Tibial nerve (tissue), 3 donors: ENCODE results near the gene TK1.

Experiments used
- CTCF ChIP-seq, 5 experiments: fragments of 200-600 bp in 3 of 5; fragments of 450-650 bp in 2 of 5; sonication (generic) in 3 of 5; IDR thresholded peaks; one replicate each; pipeline ENCODE4 v1.5.1; 2016 to 2019; ENCODE audit warnings: antibody characterized with exemption in 5 of 5, mild to moderate bottlenecking in 3 of 5, moderate library complexity in 2 of 5
- POLR2A ChIP-seq, 2 donors: fragments of 450-650 bp; IDR thresholded peaks; one replicate each; pipeline ENCODE4 v1.6.1; 2017; ENCODE audit warnings: antibody characterized with exemption in 2 of 2, mild to moderate bottlenecking in 2 of 2, moderate library complexity in 2 of 2

- TF ChIP-seq CTCF (IDR thresholded peaks at IDR 0.05): no peak
- TF ChIP-seq POLR2A (IDR thresholded peaks at IDR 0.05): no peak
These were observed 49.0 kb upstream of the TK1 start for GRCh38 chr17:78235885-78236284.
